HG03378 (cell line): ENCODE data around the gene RNASE9.
"Not testable (repeated sequence)": the region's sequence is repeated elsewhere in the genome, so short reads cannot be mapped to it uniquely, and the experiment has no call there.

Source experiments
- ATAC-seq: cut with Tn5 transposase; IDR thresholded peaks from one replicate; pipeline ENCODE4 v1.9.1; 2021; ENCODE audit warnings: mild to moderate bottlenecking, moderate library complexity; ENCODE audit not compliant: unreplicated experiment

Gene RNASE9

GRCh38 chr14:20524027-20524426 is 36.8 kb downstream of the RNASE9 start:
- no peak for ATAC-seq

- no peak for ATAC-seq
Measured at GRCh38 chr14:20522332-20522731, 38.5 kb downstream of the RNASE9 start.

GRCh38 chr14:20516921-20517320 is 43.9 kb downstream of the RNASE9 start:
- no peak for ATAC-seq

- ATAC-seq: no peak
Measured at GRCh38 chr14:20515846-20516245, 45.0 kb downstream of the RNASE9 start.

DNA sequence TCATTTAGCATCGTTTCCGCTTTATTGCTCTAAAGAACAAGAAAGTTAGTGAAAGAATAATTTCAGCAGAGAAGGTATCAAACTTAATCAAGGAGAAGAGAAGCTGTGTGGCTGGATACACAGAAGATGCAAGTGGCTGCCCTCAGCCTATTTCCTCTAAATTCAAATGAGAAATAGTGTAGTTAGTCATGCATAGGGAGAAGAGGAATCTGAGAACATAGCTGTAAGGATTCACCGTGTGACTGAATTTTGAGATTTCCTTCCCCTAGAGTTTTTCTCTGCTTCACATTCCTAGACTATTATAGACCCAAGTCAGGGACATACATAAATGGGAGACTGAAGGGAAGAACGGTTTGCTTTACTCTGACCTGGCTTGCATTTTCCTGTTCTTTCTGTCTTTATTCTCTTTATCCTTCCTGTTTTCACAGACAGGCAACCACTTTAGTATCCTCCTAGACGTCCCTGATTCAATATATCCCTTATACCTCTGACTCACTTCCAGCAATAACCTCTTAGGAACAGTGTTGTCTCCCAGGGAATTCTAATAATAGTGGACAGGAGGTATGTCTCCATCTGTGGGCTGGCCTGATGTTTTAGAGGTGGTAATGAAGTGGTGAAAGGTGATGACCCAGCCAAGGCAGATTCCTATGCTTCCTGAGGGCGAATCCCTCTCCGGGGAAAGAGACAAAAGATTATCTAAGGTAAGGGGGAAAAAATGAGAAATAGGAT is 48.5 kb downstream of the RNASE9 start:
- ATAC-seq: no peak

- no peak for ATAC-seq
Measured at GRCh38 chr14:20508367-20508766, 52.5 kb downstream of the RNASE9 start.

GRCh38 chr14:20507537-20507936 is 53.3 kb downstream of the RNASE9 start:
- ATAC-seq: not testable (repeated sequence)

GRCh38 chr14:20506752-20507151 is 54.1 kb downstream of the RNASE9 start:
- not testable (repeated sequence) for ATAC-seq

DNA sequence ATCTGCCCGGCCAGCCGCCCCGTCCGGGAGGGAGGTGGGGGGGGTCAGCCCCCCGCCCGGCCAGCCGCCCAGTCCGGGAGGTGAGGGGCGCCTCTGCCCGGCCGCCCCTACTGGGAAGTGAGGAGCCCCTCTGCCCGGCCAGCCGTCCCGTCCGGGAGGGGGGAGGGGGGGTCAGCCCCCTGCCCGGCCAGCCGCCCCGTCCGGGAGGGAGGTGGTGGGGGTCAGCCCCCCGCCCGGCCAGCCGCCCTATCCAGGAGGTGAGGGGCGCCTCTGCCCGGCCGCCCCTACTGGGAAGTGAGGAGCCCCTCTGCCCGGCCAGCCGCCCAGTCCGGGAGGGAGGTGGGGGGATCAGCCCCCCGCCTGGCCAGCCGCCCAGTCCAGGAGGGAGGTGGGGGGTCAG is 54.6 kb downstream of the RNASE9 start:
- not testable (repeated sequence) for ATAC-seq
